ENCODE data around the gene KIAA0513. TPM values are rescaled to one million over a fixed set of nuclear protein-coding genes. Genes with fewer than 3 reads are reported as not detected.

The KIAA0513 gene
- total and polyA plus RNA-seq, 2 of the 13 experiments (the other 11 are each of a cell fraction or from before 2014, with no cell fraction given): 1.8 TPM

GRCh38 chr16:85114909-85115567 is 87.4 kb downstream of the KIAA0513 start:
- Histone ChIP-seq H4K20me1 (ENCODE audit: insufficient read depth, low read length) (no peaks in the 10 kb centered on the region), H3K4me2 (ENCODE audit: low read depth, low read length) (peak overlapping the region; percentile 30), H3K27ac (ENCODE audit: extremely low read length, insufficient read depth, low read length) (no peak overlapping the region), H3K9ac (ENCODE audit: insufficient read depth, low read depth, low read length) (no peak overlapping the region), H3K79me2 (ENCODE audit: insufficient read depth, low read length) (no peaks in the 10 kb centered on the region), H3K27me3 (ENCODE audit: control insufficient read depth in 1 of 2, insufficient read depth in 2 of 2, low read length in 2 of 2) (peaks cover 15 to 44% of the 10 kb centered on the region in 2 experiments), H3K4me1 (ENCODE audit: insufficient read depth, low read length) (peaks cover 14% of the 10 kb centered on the region), H3K9me3 (ENCODE audit: low read length) (no peaks in the 10 kb centered on the region), H2AFZ (ENCODE audit: low read length) (no peak overlapping the region), H3K4me3 (replicated peaks in 1 of 3; ENCODE audit: insufficient read depth in 1 of 3, low read depth in 2 of 3, low read length in 3 of 3) (0 out of 6 replicates have a peak overlapping the region, but pooled peaks of 1 of the 3 experiments have one; percentile 0), H3K36me3 (replicated peaks in 1 of 2; ENCODE audit: control insufficient read depth in 1 of 2, insufficient read depth in 2 of 2, low read length in 2 of 2) (no peaks in the 10 kb centered on the region)
- ATAC-seq: peak; percentile 88
- CTCF ChIA-PET (ENCODE audit: low intra/inter-chr PET ratio, low total read pairs): interaction anchor here (0.8 to 1.9 kb wide), 6 partner anchors 52 to 161 kb away, joined by 3 to 9 read pairs (median 6); no protein-coding TSS in a partner anchor
- in situ Hi-C loops (cut with HindIII; ENCODE audit: extremely low pct_ligation_motif_present, low pct_unique_long_range_greater_than_20kb): no loop called here
- intact Hi-C loops (cut with micrococcal nuclease; ENCODE audit: unreplicated experiment): loop anchor here (1.0 to 5.0 kb wide), 3 partner anchors 57 to 160 kb away; no protein-coding TSS in a partner anchor
- no TSS peak for BruUV-seq (replicated peaks)
- peak; percentile 94 for FAIRE-seq
- peak; percentile 78 for DNase-seq (ENCODE audit: low spot score)
- 4% methylated on average over 20 of the region's 20 CpGs for WGBS (ENCODE audit: low lambda C conversion rate)
- POLR2A ChIA-PET: interaction anchor here (0.7 to 1.6 kb wide), 8 partner anchors 20 to 207 kb away, joined by 3 to 16 read pairs (median 4); no protein-coding TSS in a partner anchor
- TF ChIP-seq MXD4 (CRISPR knock-in tag; IDR thresholded peaks at IDR 0.05): peak; percentile 56; the same call in 1 of the 2 replicates
- peak; percentile 77 for TF ChIP-seq RXRA (CRISPR knock-in tag; IDR thresholded peaks at IDR 0.05)
- no peak for TF ChIP-seq SNAI1 (CRISPR knock-in tag; IDR thresholded peaks at IDR 0.05; ENCODE audit: borderline replicate concordance)
- TF ChIP-seq, protein P1, sequence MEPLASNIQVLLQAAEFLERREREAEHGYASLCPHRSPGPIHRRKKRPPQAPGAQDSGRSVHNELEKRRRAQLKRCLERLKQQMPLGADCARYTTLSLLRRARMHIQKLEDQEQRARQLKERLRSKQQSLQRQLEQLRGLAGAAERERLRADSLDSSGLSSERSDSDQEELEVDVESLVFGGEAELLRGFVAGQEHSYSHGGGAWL (CRISPR knock-in tag; IDR thresholded peaks at IDR 0.05): peak; percentile 24; the same call in 1 of the 2 replicates
- TF ChIP-seq PAX8 (CRISPR knock-in tag; IDR thresholded peaks at IDR 0.05; ENCODE audit: borderline replicate concordance): no peak
- peak; percentile 94; the same call in 1 of the 2 replicates for TF ChIP-seq ZNF510 (CRISPR knock-in tag; IDR thresholded peaks at IDR 0.05; ENCODE audit: low read depth)
- peak; percentile 63; the same call in 1 of the 2 replicates for TF ChIP-seq RNF2 (conservative IDR thresholded peaks at IDR 0.05; ENCODE audit: low read depth)
- TF ChIP-seq ETS1 (CRISPR knock-in tag; IDR thresholded peaks at IDR 0.05): no peak
- TF ChIP-seq AKNA (CRISPR knock-in tag; IDR thresholded peaks at IDR 0.05; ENCODE audit: borderline replicate concordance): no peak
- TF ChIP-seq KLF16 (CRISPR knock-in tag; IDR thresholded peaks at IDR 0.05): peak in 1 of 2 experiments; percentile 59; a peak in 2 of 4 replicates
- peak; percentile 77; the same call in 1 of the 2 replicates for TF ChIP-seq IKZF5 (CRISPR knock-in tag; IDR thresholded peaks at IDR 0.05)
- TF ChIP-seq ZNF512 (CRISPR knock-in tag; IDR thresholded peaks at IDR 0.05): no peak

All from HepG2 (cell line).